ENCODE data around the gene ACAA1. TPM values are rescaled to one million over a fixed set of nuclear protein-coding genes. Genes with fewer than 3 reads are reported as not detected.

ACAA1 gene
- total and polyA plus RNA-seq, 2 of the 13 experiments (the other 11 are each of a cell fraction or from before 2014, with no cell fraction given): 60.8 to 188 TPM

DNA sequence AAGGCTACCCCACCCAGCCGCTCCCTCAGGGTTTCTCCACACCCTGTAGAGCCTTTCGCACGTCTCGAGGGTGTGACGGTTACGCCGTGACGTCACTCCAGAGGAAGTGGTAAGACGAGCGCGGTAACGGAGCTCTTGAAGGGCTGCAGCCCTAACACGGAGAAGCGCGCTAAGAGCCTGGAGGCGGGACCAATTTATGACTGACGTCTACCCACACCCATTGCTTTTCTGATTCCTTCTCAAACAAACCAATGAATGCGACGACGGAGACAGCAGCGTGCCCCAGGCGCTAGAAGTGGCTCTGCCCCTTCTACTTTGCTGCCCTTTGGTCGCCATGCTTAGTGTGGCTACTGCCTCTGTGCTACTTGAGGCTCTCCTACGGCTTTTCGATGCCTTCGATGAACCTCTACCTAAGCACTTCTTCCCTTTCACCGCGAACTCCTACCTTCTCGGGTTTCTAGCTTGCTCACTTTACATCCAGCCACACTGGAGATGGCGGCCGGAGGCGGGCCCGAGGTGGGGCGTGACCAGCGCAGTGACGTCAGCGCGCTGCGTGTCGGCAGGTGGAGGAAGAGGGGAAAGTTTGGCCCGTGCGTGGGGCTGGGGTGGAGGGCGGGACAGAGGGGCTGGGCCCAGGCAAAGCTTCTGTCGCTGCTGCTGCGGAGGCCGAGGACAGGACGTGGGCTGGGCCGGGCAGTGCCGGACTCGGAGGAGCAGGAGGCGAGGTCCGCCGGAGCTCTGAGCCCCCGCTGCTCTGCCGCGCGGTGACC lies 28.2 kb upstream of the ACAA1 start, which contains the start of gene OXSR1 (continued):
- TF ChIP-seq ZNF30 (CRISPR knock-in tag; IDR thresholded peaks at IDR 0.05) (0 out of 2 replicates have a peak, but pooled peaks have one; percentile 37), PAWR (CRISPR knock-in tag; IDR thresholded peaks at IDR 0.05; ENCODE audit: borderline replicate concordance) (no peak), CBX1 (IDR thresholded peaks at IDR 0.05; ENCODE audit: low read depth) (peak; percentile 8), FOXK2 (IDR thresholded peaks at IDR 0.05) (no peak), HES4 (CRISPR knock-in tag; IDR thresholded peaks at IDR 0.05; ENCODE audit: borderline replicate concordance) (no peak), ZNF850 (CRISPR knock-in tag; conservative IDR thresholded peaks at IDR 0.05) (no peak), REXO4 (CRISPR knock-in tag; IDR thresholded peaks at IDR 0.05; ENCODE audit: borderline replicate concordance) (no peak), HNF4G (IDR thresholded peaks at IDR 0.05; ENCODE audit: borderline replicate concordance, low read depth, low read length) (no peak), HNF4G (CRISPR knock-in tag; IDR thresholded peaks at IDR 0.05; ENCODE audit: borderline replicate concordance, low read depth) (peak; percentile 68; the same call in 1 of the 2 replicates), TAF15 (IDR thresholded peaks at IDR 0.05; ENCODE audit: low read depth, low read length, poor library complexity, severe bottlenecking) (no peak), KDM5B (CRISPR knock-in tag; IDR thresholded peaks at IDR 0.05; ENCODE audit: borderline replicate concordance) (peak; percentile 80; the same call in 1 of the 2 replicates), DDIT3 (CRISPR knock-in tag; IDR thresholded peaks at IDR 0.05) (no peak), ATM (IDR thresholded peaks at IDR 0.05; ENCODE audit: borderline replicate concordance) (no peak), MEF2D (CRISPR knock-in tag; IDR thresholded peaks at IDR 0.05) (no peak), SALL2 (CRISPR knock-in tag; IDR thresholded peaks at IDR 0.05) (peak; percentile 55; the same call in 1 of the 2 replicates), NR3C1 (CRISPR knock-in tag; IDR thresholded peaks at IDR 0.05) (no peak), ZNF768 (CRISPR knock-in tag; IDR thresholded peaks at IDR 0.05) (peak; percentile 64; the same call in 1 of the 2 replicates), MTF2 (CRISPR knock-in tag; IDR thresholded peaks at IDR 0.05; ENCODE audit: borderline replicate concordance) (no peak), NR2F1 (CRISPR knock-in tag; IDR thresholded peaks at IDR 0.05) (peak; percentile 45 to 51; a peak in 1 of 4 replicates)
- TF ChIP-seq, protein P1, sequence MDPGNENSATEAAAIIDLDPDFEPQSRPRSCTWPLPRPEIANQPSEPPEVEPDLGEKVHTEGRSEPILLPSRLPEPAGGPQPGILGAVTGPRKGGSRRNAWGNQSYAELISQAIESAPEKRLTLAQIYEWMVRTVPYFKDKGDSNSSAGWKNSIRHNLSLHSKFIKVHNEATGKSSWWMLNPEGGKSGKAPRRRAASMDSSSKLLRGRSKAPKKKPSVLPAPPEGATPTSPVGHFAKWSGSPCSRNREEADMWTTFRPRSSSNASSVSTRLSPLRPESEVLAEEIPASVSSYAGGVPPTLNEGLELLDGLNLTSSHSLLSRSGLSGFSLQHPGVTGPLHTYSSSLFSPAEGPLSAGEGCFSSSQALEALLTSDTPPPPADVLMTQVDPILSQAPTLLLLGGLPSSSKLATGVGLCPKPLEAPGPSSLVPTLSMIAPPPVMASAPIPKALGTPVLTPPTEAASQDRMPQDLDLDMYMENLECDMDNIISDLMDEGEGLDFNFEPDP (CRISPR knock-in tag; conservative IDR thresholded peaks at IDR 0.05): no peak
- TF ChIP-seq, protein P2, sequence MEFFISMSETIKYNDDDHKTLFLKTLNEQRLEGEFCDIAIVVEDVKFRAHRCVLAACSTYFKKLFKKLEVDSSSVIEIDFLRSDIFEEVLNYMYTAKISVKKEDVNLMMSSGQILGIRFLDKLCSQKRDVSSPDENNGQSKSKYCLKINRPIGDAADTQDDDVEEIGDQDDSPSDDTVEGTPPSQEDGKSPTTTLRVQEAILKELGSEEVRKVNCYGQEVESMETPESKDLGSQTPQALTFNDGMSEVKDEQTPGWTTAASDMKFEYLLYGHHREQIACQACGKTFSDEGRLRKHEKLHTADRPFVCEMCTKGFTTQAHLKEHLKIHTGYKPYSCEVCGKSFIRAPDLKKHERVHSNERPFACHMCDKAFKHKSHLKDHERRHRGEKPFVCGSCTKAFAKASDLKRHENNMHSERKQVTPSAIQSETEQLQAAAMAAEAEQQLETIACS (CRISPR knock-in tag; IDR thresholded peaks at IDR 0.05): 0 out of 2 replicates have a peak, but pooled peaks have one; percentile 12
- TF ChIP-seq, protein P3, sequence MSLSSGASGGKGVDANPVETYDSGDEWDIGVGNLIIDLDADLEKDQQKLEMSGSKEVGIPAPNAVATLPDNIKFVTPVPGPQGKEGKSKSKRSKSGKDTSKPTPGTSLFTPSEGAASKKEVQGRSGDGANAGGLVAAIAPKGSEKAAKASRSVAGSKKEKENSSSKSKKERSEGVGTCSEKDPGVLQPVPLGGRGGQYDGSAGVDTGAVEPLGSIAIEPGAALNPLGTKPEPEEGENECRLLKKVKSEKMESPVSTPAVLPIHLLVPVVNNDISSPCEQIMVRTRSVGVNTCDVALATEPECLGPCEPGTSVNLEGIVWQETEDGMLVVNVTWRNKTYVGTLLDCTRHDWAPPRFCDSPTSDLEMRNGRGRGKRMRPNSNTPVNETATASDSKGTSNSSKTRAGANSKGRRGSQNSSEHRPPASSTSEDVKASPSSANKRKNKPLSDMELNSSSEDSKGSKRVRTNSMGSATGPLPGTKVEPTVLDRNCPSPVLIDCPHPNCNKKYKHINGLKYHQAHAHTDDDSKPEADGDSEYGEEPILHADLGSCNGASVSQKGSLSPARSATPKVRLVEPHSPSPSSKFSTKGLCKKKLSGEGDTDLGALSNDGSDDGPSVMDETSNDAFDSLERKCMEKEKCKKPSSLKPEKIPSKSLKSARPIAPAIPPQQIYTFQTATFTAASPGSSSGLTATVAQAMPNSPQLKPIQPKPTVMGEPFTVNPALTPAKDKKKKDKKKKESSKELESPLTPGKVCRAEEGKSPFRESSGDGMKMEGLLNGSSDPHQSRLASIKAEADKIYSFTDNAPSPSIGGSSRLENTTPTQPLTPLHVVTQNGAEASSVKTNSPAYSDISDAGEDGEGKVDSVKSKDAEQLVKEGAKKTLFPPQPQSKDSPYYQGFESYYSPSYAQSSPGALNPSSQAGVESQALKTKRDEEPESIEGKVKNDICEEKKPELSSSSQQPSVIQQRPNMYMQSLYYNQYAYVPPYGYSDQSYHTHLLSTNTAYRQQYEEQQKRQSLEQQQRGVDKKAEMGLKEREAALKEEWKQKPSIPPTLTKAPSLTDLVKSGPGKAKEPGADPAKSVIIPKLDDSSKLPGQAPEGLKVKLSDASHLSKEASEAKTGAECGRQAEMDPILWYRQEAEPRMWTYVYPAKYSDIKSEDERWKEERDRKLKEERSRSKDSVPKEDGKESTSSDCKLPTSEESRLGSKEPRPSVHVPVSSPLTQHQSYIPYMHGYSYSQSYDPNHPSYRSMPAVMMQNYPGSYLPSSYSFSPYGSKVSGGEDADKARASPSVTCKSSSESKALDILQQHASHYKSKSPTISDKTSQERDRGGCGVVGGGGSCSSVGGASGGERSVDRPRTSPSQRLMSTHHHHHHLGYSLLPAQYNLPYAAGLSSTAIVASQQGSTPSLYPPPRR (CRISPR knock-in tag; IDR thresholded peaks at IDR 0.05; ENCODE audit: borderline replicate concordance): no peak
